ENCODE data around the gene CUTC.
A peak's percentile ranks its signal among the peaks of the same experiment; 100 is the strongest.

CUTC gene, protein sequence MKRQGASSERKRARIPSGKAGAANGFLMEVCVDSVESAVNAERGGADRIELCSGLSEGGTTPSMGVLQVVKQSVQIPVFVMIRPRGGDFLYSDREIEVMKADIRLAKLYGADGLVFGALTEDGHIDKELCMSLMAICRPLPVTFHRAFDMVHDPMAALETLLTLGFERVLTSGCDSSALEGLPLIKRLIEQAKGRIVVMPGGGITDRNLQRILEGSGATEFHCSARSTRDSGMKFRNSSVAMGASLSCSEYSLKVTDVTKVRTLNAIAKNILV

DNA sequence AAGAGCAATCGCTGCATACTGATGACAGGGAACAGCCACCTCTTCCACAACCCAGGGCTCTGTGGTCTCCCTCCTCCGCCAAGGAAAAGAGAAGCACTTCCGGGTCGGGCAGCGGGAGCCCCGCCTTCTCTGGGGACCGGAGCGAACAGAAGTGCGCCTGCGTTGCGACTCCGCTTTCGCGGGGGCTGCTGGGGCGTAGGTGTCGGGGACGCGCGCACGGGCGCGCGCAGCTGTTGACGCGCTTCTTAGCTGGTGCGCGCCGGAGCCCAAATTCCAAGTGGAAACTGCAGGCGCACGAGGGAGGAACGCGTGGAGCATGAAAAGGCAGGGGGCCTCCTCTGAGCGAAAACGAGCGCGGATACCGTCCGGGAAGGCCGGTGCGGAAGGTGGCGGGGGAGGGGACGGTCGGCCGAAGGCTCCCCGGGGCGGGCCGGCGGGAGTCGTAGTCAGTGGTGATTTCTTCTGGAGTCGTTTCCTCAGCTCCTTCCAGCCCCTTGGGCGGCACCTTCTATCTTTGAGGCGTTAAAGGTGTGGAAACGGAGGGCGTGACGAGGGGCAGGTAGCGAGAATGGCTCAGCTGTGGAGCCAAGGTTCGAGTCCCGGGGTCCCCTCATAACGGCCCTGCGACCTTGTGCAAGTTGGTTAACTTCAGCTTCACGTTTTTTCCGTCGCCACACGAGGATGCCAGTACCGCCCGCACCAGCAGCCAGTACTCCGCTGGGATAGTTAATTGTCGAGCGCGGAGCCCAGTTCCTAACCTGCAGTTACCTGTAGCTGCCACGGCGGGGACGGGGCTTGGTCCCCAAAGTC, at the start of gene CUTC, which contains the start of gene COX15:
CUTC (plus strand) TSS at position 202 of the 810 bp plus-strand sequence; CDS start at position 317, 115 bp downstream.
COX15 (minus strand) TSS at position 95 of the 810 bp plus-strand sequence; CDS start at position 17, 78 bp downstream.
- TF ChIP-seq, protein P1, sequence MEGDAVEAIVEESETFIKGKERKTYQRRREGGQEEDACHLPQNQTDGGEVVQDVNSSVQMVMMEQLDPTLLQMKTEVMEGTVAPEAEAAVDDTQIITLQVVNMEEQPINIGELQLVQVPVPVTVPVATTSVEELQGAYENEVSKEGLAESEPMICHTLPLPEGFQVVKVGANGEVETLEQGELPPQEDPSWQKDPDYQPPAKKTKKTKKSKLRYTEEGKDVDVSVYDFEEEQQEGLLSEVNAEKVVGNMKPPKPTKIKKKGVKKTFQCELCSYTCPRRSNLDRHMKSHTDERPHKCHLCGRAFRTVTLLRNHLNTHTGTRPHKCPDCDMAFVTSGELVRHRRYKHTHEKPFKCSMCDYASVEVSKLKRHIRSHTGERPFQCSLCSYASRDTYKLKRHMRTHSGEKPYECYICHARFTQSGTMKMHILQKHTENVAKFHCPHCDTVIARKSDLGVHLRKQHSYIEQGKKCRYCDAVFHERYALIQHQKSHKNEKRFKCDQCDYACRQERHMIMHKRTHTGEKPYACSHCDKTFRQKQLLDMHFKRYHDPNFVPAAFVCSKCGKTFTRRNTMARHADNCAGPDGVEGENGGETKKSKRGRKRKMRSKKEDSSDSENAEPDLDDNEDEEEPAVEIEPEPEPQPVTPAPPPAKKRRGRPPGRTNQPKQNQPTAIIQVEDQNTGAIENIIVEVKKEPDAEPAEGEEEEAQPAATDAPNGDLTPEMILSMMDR (IDR thresholded peaks at IDR 0.05; ENCODE audit: borderline replicate concordance, insufficient read depth, low read depth, low read length): peak; percentile 56
- H3K4me3 ChIP-seq (ENCODE audit: low read depth, low read length): peak within 1 kb of the TSS; percentile 86

DNA sequence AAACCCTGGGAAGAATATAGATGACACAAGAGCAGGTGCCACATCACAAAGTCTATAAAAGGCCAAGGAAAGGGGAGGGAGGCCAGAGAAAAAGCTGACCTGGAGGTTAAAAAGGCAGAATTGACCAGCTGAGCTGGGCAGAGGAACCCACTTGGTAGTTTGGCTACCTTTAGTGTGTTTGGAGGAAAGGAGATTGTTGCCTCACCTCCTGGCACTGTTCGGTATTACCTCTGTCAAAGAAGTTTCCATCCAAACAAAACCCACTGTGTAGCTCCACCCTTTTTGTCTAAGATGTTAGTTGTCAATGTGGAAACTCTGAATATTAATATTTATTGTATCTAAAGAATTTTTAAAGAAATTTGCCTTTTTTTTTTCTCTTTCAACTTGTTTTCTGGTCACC, 49.3 kb upstream of the CUTC start:
- TF ChIP-seq, protein P1 (IDR thresholded peaks at IDR 0.05; ENCODE audit: borderline replicate concordance, insufficient read depth, low read depth, low read length): peak; percentile 14; the same call in 1 of the 2 replicates
- no peak overlapping the region for H3K4me3 ChIP-seq (ENCODE audit: low read depth, low read length)

DNA sequence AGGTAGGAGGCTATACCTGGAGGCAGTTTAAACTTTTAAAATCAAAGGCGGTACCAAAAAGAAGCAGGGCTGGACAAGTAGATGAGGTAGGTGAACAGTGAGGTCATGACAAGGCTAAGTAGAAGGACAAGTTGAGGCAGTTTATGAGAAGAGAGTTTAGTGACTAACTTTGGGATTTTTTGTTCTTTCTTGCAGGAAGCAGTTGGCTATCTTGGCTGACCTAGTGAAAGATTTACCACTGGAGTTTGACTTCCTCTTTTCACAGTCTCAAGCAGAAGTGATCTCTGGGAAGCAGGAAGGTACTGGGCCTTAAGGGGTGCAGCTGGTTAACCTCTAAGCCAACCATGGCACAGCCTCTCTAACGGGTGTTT, 46.5 kb upstream of the CUTC start:
- no peak overlapping the region for H3K4me3 ChIP-seq (ENCODE audit: low read depth, low read length)
- TF ChIP-seq, protein P1 (IDR thresholded peaks at IDR 0.05; ENCODE audit: borderline replicate concordance, insufficient read depth, low read depth, low read length): no peak

DNA sequence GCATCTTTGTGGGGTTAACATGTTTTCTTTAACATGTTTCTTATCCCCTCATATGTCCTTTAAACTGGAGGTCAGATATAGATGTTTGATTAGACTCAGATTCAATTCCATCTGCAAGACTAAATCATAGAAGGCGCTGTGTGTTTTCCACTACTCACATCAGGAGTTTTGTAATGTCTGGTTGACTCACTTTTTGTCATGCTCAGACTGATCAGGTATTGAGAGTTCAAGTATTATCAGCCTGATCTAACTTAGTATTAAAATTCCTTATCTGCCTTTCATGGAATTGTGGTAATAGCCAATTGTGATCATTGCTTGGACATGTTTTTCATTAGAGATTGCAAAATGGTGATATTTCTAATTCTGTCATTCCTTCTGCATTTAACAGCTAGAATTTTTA, 42.6 kb upstream of the CUTC start:
- TF ChIP-seq, protein P1 (IDR thresholded peaks at IDR 0.05; ENCODE audit: borderline replicate concordance, insufficient read depth, low read depth, low read length): no peak
- H3K4me3 ChIP-seq (ENCODE audit: low read depth, low read length): no peak overlapping the region

DNA sequence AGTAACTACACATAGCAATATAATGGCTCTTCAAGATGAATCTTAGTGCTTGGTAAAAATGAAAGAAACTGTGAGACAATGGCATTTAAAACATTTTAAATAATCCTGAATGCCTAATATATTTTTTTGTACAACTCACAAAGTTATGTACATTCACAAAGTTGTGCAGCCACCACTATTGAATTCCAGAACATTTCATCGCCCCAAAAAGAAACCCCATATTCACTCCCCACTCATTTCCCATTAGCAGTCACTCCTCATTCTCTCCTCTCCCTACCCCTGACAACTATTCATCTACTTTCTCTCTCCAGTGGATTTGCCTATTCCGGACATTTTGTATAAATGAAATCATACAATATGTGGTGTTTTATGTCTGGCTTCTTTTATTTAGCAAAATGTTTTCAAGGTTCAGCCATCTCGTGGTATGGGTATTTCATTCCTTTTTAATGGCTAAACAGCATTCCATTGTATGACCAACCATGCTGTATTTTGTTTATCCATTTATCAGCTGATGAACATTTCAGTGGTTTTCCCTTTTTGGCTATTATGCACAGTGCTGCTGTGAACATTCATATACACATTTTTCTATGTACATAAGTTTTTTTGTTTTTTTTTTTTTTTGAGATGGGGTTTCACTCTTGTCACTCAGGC, 38.0 kb upstream of the CUTC start:
- no peak overlapping the region for H3K4me3 ChIP-seq (ENCODE audit: low read depth, low read length)
- TF ChIP-seq, protein P1 (IDR thresholded peaks at IDR 0.05; ENCODE audit: borderline replicate concordance, insufficient read depth, low read depth, low read length): no peak

DNA sequence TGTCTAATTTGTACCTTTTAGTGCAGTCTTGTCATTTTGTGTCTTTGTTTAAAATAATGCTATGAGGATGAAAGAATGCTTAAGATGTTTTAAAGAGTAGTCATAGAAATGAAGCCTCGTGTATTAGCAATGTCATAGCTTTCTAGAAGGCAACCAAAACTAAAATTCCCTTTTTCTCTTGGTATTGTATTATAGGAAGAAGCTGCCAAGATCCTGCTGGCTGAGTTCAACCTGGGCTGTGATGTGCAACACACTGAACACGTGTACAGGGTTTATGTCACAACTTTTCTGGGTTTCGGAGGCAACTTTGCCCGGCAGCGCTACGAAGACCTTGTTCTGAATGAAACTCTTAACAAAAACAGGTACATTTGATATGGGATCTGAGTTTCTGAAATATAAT, 36.3 kb upstream of the CUTC start:
- TF ChIP-seq, protein P1 (IDR thresholded peaks at IDR 0.05; ENCODE audit: borderline replicate concordance, insufficient read depth, low read depth, low read length): no peak
- H3K4me3 ChIP-seq (ENCODE audit: low read depth, low read length): no peak overlapping the region

Measured in GM12875 (cell line).